OCI-LY1 (cell line): ENCODE measurements around the gene SRGAP2C.
"Not testable (repeated sequence)": the region's sequence is repeated elsewhere in the genome, so short reads cannot be mapped to it uniquely, and the experiment has no call there.

ENCODE experiments used
- EZH2 ChIP-seq: fragments of 200-600 bp; sonication (generic), shearing (Covaris generic); IDR thresholded peaks from 2 replicates; pipeline ENCODE4 v1.8.0; 2017; ENCODE audit warnings: borderline replicate concordance, mixed run types, mild to moderate bottlenecking, antibody characterized with exemption, low read length, moderate library complexity, mixed read lengths
- TF ChIP-seq, protein P1 (sequence below): fragments of 200-600 bp; sonication (generic), shearing (Covaris generic); IDR thresholded peaks from 2 replicates; pipeline ENCODE4 v1.5.1; 2017; ENCODE audit warnings: mild to moderate bottlenecking, antibody characterized with exemption, low read length, moderate library complexity, mixed read lengths

DNA sequence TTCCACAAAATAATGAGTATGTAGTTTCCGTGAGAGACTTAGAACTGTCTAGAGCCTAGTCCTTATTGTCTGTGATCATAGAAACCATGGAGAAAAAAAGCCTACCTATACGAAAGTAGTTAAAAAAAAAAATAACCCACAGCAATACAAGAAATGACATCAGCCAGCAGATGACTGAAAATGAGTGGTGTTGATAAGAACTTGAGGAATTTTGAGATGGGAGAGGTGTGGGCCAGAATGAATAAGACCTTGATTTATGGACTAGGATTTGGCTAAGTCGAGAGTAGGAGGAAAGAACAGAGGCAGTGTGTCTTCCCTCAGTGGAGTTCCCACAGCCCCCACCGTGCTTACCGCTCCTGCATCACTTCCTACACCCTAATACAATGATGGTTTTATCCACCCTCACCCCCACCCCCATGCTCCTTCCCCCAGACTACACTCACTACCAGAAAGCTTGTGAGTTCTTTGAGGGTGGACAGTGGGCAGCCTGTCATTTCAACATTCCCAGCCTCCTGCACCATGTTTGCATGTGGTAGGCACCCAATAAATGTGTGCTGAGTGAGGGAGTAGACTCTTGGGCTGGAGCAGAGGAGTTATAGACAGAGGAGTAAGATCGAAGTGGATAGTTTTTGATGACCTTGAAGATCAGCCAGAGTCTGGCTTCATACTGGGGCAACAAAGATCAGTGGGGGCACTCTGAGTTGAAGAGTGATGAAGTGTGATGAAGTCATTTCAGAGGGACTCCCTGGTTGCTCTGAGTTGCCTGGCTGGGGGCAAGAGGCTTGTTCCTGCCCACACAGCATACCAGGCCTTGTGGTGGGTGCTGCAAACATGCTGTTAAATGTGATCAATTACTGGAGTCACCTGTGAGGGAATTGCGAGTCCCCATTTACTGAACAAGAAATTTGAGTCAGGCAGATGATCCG lies 21.3 kb downstream of the SRGAP2C start:
- TF ChIP-seq, protein P1, sequence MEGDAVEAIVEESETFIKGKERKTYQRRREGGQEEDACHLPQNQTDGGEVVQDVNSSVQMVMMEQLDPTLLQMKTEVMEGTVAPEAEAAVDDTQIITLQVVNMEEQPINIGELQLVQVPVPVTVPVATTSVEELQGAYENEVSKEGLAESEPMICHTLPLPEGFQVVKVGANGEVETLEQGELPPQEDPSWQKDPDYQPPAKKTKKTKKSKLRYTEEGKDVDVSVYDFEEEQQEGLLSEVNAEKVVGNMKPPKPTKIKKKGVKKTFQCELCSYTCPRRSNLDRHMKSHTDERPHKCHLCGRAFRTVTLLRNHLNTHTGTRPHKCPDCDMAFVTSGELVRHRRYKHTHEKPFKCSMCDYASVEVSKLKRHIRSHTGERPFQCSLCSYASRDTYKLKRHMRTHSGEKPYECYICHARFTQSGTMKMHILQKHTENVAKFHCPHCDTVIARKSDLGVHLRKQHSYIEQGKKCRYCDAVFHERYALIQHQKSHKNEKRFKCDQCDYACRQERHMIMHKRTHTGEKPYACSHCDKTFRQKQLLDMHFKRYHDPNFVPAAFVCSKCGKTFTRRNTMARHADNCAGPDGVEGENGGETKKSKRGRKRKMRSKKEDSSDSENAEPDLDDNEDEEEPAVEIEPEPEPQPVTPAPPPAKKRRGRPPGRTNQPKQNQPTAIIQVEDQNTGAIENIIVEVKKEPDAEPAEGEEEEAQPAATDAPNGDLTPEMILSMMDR, result not testable (repeated sequence)
- not testable (repeated sequence) for TF ChIP-seq EZH2
